CD4-positive, alpha-beta memory T cell (primary cell): Measurements from ENCODE around the gene ZNF385A. TPM values are rescaled to one million over a fixed set of nuclear protein-coding genes. Genes with fewer than 3 reads are reported as not detected.

Source experiments
- CTCF ChIA-PET: fragments of 350-600 bp; sonication (Branson Sonifier 250); formaldehyde crosslinking; loops from one replicate; lab custom pipeline; 2021; ENCODE audit warnings: inconsistent platforms; ENCODE audit not compliant: partially characterized antibody; lab: Charles Lee
- POLR2A ChIA-PET: fragments of 350-600 bp; sonication (Branson Sonifier 250); formaldehyde crosslinking; loops from one replicate; lab custom pipeline; 2021; ENCODE audit not compliant: partially characterized antibody; lab: Charles Lee
- DNase-seq, 5 donors: peaks; one replicate each; pipeline versions ENCODE4 v3.0.0 to v3.0.0-alpha.2; 2020 to 2022; ENCODE audit warnings: mixed read lengths in 1 of 5
- H3K27ac ChIP-seq: one replicate; pipeline ENCODE4 v1.7.0; 2013; ENCODE audit warnings: low read depth, low read length
- H3K27me3 ChIP-seq: 2 replicates; pipeline ENCODE4 v1.7.0; 2013; ENCODE audit warnings: mild to moderate bottlenecking, low read length, moderate library complexity; ENCODE audit not compliant: insufficient read depth
- H3K36me3 ChIP-seq: 2 replicates; pipeline ENCODE4 v1.7.0; 2013; ENCODE audit warnings: mild to moderate bottlenecking, low read length, moderate library complexity; ENCODE audit not compliant: insufficient read depth
- H3K4me1 ChIP-seq: 2 replicates; pipeline ENCODE4 v1.7.0; 2013; ENCODE audit warnings: mild to moderate bottlenecking, low read length, moderate library complexity; ENCODE audit not compliant: insufficient read depth
- H3K4me3 ChIP-seq, 2 donors: one replicate each; pipeline ENCODE4 v1.7.0; 2013; ENCODE audit warnings: low read length in 2 of 2, mild to moderate bottlenecking in 1 of 2
- H3K9me3 ChIP-seq, 2 donors: one replicate each; pipeline ENCODE4 v1.7.0; 2013; ENCODE audit warnings: low read length in 2 of 2, control low read depth in 1 of 2; ENCODE audit not compliant: control insufficient read depth in 1 of 2
- H3K27ac Mint-ChIP-seq, 7 donors: one replicate each; pipeline ENCODE4 v1.8.0; 2020 to 2021; ENCODE audit warnings: mixed read lengths in 7 of 7, mild to moderate bottlenecking in 6 of 7, inconsistent platforms in 3 of 7, moderate library complexity in 3 of 7
- H3K27me3 Mint-ChIP-seq, 2 donors: one replicate each; pipeline ENCODE4 v1.8.0; 2020 to 2021; ENCODE audit warnings: mixed read lengths in 2 of 2
- H3K36me3 Mint-ChIP-seq, 2 donors: one replicate each; pipeline ENCODE4 v1.8.0; 2020 to 2021; ENCODE audit warnings: mixed read lengths in 2 of 2, inconsistent platforms in 1 of 2, mild to moderate bottlenecking in 1 of 2
- H3K4me1 Mint-ChIP-seq, 4 donors: one replicate each; pipeline ENCODE4 v1.8.0; 2020 to 2021; ENCODE audit warnings: mixed read lengths in 4 of 4, mild to moderate bottlenecking in 1 of 4
- H3K4me3 Mint-ChIP-seq, 8 donors: one replicate each; pipeline ENCODE4 v1.8.0; 2020 to 2021; ENCODE audit warnings: mixed read lengths in 8 of 8, mild to moderate bottlenecking in 7 of 8, moderate library complexity in 6 of 8, inconsistent platforms in 3 of 8
- H3K9me3 Mint-ChIP-seq, 8 donors: one replicate each; pipeline ENCODE4 v1.8.0; 2020 to 2021; ENCODE audit warnings: mixed read lengths in 8 of 8, mild to moderate bottlenecking in 5 of 8, inconsistent platforms in 3 of 8, moderate library complexity in 1 of 8
- intact Hi-C: fragments of 100-400 bp; cut with micrococcal nuclease; formaldehyde crosslinking; loops from one replicate; pipeline ENCODE4 v1.15.1; 2023
- polyA plus RNA-seq, 2 donors: library from polyadenylated mRNA; unstranded; fragments of 300-500 nt; fragmentation: Illumina TruSeq; gene quantifications; one replicate each; pipeline ENCODE4 v1.2.3, GENCODE V29; 2021
- total RNA-seq, 2 experiments: library from RNA; stranded (reverse); gene quantifications; one replicate each; pipeline ENCODE4 v1.2.3, GENCODE V29; 2021

ZNF385A gene
- total and polyA plus RNA-seq, 4 experiments from 2014 or later: 1.8 to 2.1 TPM; not detected in 2

DNA sequence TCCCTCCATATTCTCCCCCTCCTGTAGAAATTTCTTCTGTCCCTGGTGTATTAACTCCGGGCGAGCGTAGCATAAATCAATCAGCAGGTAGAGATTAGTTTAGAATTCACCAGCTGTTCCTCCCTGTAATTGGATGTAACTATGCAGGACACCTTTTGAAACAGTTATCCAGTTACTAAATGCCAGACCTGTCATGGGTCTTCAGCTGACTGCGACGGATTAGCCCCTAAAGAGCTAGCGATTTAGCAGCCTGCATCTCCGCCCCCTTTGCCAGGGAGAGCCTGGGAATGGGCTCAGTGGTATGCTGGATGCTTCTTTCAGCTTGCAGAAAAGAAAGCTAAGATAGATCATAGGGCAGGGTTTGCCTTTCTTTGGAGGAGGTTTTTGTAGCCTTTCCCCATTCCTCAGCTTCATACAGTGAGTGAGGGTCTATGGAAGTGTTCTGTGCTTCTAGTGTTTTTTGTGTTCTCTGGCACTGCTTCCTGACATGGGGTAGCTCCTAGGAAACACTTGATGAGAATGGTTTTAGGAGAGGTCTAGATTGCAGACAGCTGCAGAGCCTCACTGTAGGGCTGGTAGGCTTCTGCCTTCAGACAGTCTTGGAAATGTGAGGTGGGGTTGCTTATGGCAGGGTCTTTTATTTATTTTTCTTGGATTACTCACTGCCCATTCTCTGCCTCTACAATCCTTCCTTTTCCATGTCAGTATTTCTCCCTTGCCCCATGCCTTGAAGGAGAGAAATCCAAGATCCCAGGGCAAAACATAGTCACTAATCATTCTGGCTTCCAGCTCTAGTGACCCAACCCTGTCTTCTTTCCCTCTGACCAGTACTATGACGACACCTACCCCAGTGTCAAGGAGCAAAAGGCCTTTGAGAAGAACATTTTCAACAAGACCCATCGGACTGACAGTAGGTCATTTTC is 42.9 kb downstream of the ZNF385A start:
- H3K27ac Mint-ChIP-seq: no peak overlapping the region
- no peak overlapping the region for H3K4me3 Mint-ChIP-seq
- DNase-seq: no peak
- ChIA-PET POLR2A (interaction anchor here (1.7 to 4.4 kb wide), 3 partner anchors 17 to 61 kb away, joined by 6 to 17 read pairs (median 6); partner anchors contain the start of genes CBX5, COPZ1 and HNRNPA1), CTCF (interaction anchor here (0.7 to 2.8 kb wide), 8 partner anchors 10 to 29 kb away, joined by 3 to 9 read pairs (median 4); partner anchors contain the start of gene COPZ1)
- no peaks in the 10 kb centered on the region for H3K9me3 ChIP-seq
- peaks cover 0 to 11% (median 10%) of the 10 kb centered on the region in 4 donors for H3K4me1 Mint-ChIP-seq
- intact Hi-C loops: no loop called here
- H3K36me3 Mint-ChIP-seq: peaks cover 34 to 52% of the 10 kb centered on the region in 2 donors
- no peak overlapping the region for H3K4me3 ChIP-seq
- no peaks in the 10 kb centered on the region for H3K27me3 Mint-ChIP-seq
- peaks cover 47% of the 10 kb centered on the region for H3K36me3 ChIP-seq
- no peak overlapping the region for H3K27ac ChIP-seq
- H3K9me3 Mint-ChIP-seq: no peaks in the 10 kb centered on the region
- H3K27me3 ChIP-seq: no peaks in the 10 kb centered on the region
- H3K4me1 ChIP-seq: no peaks in the 10 kb centered on the region

GRCh38 chr12:54340846-54341245 is 43.7 kb downstream of the ZNF385A start:
- peaks cover 34 to 50% of the 10 kb centered on the region in 2 donors for H3K36me3 Mint-ChIP-seq
- POLR2A ChIA-PET: interaction anchor here (1.7 to 4.4 kb wide), 3 partner anchors 16 to 61 kb away, joined by 6 to 17 read pairs (median 6); partner anchors contain the start of genes CBX5, COPZ1 and HNRNPA1
- Histone ChIP-seq H3K9me3 (no peaks in the 10 kb centered on the region), H3K4me1 (no peaks in the 10 kb centered on the region), H3K27ac (no peak overlapping the region), H3K36me3 (peaks cover 47% of the 10 kb centered on the region), H3K4me3 (no peak overlapping the region), H3K27me3 (no peaks in the 10 kb centered on the region)
- CTCF ChIA-PET: interaction anchor here (0.5 to 2.8 kb wide), 5 partner anchors 9 to 47 kb away, joined by 3 to 9 read pairs (median 3); partner anchors contain the start of gene COPZ1
- peaks cover 0 to 15% (median 12%) of the 10 kb centered on the region in 4 donors for H3K4me1 Mint-ChIP-seq
- H3K27me3 Mint-ChIP-seq: no peaks in the 10 kb centered on the region
- peak overlapping the region in 2 of 7 donors; percentile 33 to 42 for H3K27ac Mint-ChIP-seq
- H3K4me3 Mint-ChIP-seq: no peak overlapping the region
- H3K9me3 Mint-ChIP-seq: no peaks in the 10 kb centered on the region
- no peak for DNase-seq
- intact Hi-C loops: no loop called here

DNA sequence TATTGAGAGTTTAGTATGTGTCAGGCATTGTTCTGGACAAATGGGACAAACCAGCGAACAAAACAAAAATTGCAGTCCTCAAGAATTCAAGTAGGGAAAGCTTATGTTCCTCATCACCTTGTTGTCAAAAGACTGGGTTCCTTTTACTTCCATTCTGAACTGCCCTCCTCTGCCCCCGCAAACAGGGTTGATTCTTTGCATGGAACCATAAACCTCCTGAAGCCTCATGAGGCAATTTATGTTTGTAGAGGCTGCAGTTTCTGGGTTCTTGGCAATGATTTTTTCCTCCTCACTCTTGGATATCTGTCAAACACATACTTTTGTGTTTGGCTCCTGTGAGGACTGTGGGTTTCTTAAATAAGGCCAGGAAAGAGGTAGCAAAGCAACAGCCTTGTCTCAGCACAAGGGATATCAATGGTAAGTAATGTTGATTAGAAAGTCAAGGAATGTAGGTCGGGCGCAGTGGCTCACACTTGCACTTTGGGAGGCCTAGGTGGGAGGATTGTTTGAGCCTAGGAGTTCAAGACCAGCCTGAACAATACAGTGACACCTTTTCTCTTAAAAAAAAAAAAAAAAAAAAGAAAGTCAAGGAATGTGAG is 45.7 kb downstream of the ZNF385A start:
- peaks cover under 1 to 21% (median 12%) of the 10 kb centered on the region in 4 donors for H3K4me1 Mint-ChIP-seq
- intact Hi-C loops: no loop called here
- no peak overlapping the region for H3K4me3 Mint-ChIP-seq
- H3K4me3 ChIP-seq: no peak overlapping the region
- no peaks in the 10 kb centered on the region for H3K27me3 Mint-ChIP-seq
- H3K9me3 ChIP-seq: no peaks in the 10 kb centered on the region
- no peaks in the 10 kb centered on the region for H3K27me3 ChIP-seq
- no peaks in the 10 kb centered on the region for H3K4me1 ChIP-seq
- ChIA-PET POLR2A (interaction anchor here (0.6 kb wide), 1 partner anchor 1271 kb away, joined by 3 read pairs; no protein-coding TSS in a partner anchor), CTCF (interaction anchor here (1.1 to 7.4 kb wide), 5 partner anchors 15 to 83 kb away, joined by 3 to 101 read pairs (median 28); partner anchors contain the start of gene COPZ1)
- H3K27ac ChIP-seq: no peak overlapping the region
- peak overlapping the region in 3 of 7 donors; percentile 22 to 61 (median 51) for H3K27ac Mint-ChIP-seq
- no peaks in the 10 kb centered on the region for H3K9me3 Mint-ChIP-seq
- no peak for DNase-seq
- H3K36me3 ChIP-seq: peaks cover 35% of the 10 kb centered on the region
- H3K36me3 Mint-ChIP-seq: peaks cover 27 to 39% of the 10 kb centered on the region in 2 donors

GRCh38 chr12:54337854-54338650 is 46.5 kb downstream of the ZNF385A start:
- H3K27me3 ChIP-seq: no peaks in the 10 kb centered on the region
- no peak overlapping the region for H3K4me3 Mint-ChIP-seq
- H3K9me3 ChIP-seq: no peaks in the 10 kb centered on the region
- ChIA-PET POLR2A (no interaction called here), CTCF (interaction anchor here (1.1 to 7.4 kb wide), 14 partner anchors 9 to 86 kb away, joined by 3 to 101 read pairs (median 8); partner anchors contain the start of gene COPZ1)
- H3K4me1 ChIP-seq: no peaks in the 10 kb centered on the region
- peaks cover 6 to 28% (median 15%) of the 10 kb centered on the region in 4 donors for H3K4me1 Mint-ChIP-seq
- no peak for DNase-seq
- intact Hi-C loops: no loop called here
- no peak overlapping the region for H3K4me3 ChIP-seq
- H3K9me3 Mint-ChIP-seq: no peaks in the 10 kb centered on the region
- H3K36me3 Mint-ChIP-seq: peaks cover 22 to 32% of the 10 kb centered on the region in 2 donors
- H3K36me3 ChIP-seq: peaks cover 27% of the 10 kb centered on the region
- H3K27me3 Mint-ChIP-seq: no peaks in the 10 kb centered on the region
- H3K27ac Mint-ChIP-seq: peak overlapping the region in 5 of 7 donors; percentile 32 to 61 (median 51)
- H3K27ac ChIP-seq: no peak overlapping the region

DNA sequence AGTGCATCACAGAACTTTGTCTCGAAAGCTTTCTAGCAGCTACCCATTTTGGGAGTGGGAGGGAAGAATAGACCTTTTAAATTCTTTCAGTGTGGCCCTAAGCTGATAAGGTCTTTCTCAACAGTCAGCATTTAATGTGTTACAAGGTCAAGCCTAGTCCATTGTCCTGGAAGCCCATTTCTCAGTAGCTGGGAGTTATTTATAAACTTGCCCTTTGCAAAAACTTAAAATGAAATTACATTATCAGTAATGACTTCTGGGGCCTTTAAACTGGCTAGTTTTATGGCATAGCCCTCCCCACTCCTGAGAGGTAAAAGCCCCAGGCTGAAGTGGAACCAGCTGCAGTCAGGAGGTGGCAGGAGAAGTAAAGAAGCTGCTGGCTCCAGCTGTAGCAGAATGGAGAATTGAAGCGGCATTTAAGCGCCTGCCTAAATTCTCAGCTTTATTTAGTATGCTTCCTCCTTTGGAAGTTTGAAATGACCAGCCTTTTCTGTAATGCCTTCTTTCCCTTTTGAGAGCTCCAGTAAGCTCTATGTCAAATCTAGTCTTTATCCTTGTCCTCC is 47.2 kb downstream of the ZNF385A start:
- H3K4me1 Mint-ChIP-seq: peaks cover 6 to 29% (median 15%) of the 10 kb centered on the region in 4 donors
- no peaks in the 10 kb centered on the region for H3K9me3 Mint-ChIP-seq
- intact Hi-C loops: no loop called here
- POLR2A ChIA-PET: interaction anchor here (1.4 to 2.8 kb wide), 2 partner anchors 21 to 58 kb away, joined by 3 to 21 read pairs; partner anchors contain the start of gene CBX5
- H3K36me3 Mint-ChIP-seq: peaks cover 17 to 28% of the 10 kb centered on the region in 2 donors
- Histone ChIP-seq H3K4me1 (peaks cover 4% of the 10 kb centered on the region), H3K27ac (no peak overlapping the region), H3K4me3 (no peak overlapping the region), H3K27me3 (no peaks in the 10 kb centered on the region), H3K9me3 (no peaks in the 10 kb centered on the region), H3K36me3 (peaks cover 23% of the 10 kb centered on the region)
- H3K27ac Mint-ChIP-seq: peak overlapping the region in 3 of 7 donors; percentile 48 to 51 (median 48)
- H3K27me3 Mint-ChIP-seq: no peaks in the 10 kb centered on the region
- no peak overlapping the region for H3K4me3 Mint-ChIP-seq
- CTCF ChIA-PET: interaction anchor here (0.7 to 7.4 kb wide), 17 partner anchors 10 to 1783 kb away, joined by 3 to 101 read pairs (median 7); partner anchors contain the start of gene COPZ1
- DNase-seq: no peak

DNA sequence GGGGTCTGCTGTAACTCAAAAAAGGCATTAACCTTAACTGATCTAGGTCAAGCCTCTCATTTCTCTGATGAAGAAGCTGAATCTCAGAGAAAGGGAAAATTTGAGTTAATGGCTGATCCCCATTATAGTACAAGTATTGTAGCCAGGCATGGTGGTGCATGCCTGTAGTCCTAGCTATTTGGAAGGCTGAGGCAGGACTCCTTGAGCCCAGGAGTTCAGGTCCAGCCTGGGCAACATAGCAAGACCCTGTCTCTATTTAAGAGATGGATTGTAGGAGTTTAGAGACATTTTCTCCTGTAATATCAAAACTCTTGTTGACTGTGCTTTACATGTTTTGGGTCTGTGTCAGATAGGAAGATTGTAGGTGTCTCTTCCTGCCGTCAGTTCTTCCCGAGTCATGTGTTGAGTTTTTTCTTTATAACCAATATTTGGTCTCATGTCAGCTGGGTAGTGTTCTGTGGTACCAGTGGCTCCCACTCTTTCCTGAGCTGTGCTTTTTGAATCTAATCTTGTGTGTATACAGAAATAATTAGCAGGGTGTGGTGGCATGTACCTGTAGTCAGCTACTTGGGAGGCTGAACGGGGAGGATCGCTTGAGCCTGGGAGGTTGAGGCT is 51.0 kb downstream of the ZNF385A start:
- Mint-ChIP-seq H3K36me3 (peaks cover 0 to 10% of the 10 kb centered on the region in 2 donors), H3K4me3 (peak overlapping the region in 1 of 8 donors; percentile 17), H3K27ac (peak overlapping the region in 3 of 7 donors; percentile 7 to 80 (median 13)), H3K4me1 (peaks cover 30 to 64% (median 40%) of the 10 kb centered on the region in 4 donors), H3K27me3 (no peaks in the 10 kb centered on the region), H3K9me3 (no peaks in the 10 kb centered on the region)
- ChIA-PET CTCF (interaction anchor here (1.0 to 7.4 kb wide), 11 partner anchors 8 to 119 kb away, joined by 3 to 101 read pairs (median 5); partner anchors contain the start of gene COPZ1), POLR2A (interaction anchor here (0.8 to 2.7 kb wide), 6 partner anchors 9 to 53 kb away, joined by 3 to 13 read pairs (median 4); partner anchors contain the start of genes CBX5, COPZ1 and HNRNPA1)
- Histone ChIP-seq H3K4me1 (peaks cover 42% of the 10 kb centered on the region), H3K9me3 (no peaks in the 10 kb centered on the region), H3K27me3 (no peaks in the 10 kb centered on the region), H3K36me3 (no peaks in the 10 kb centered on the region), H3K4me3 (no peak overlapping the region), H3K27ac (no peak overlapping the region)
- no peak for DNase-seq
- intact Hi-C loops: no loop called here
